ENCODE measurements around the gene SETD2. TPM values are rescaled to one million over a fixed set of nuclear protein-coding genes. Genes with fewer than 3 reads are reported as not detected.

The SETD2 gene
- total and polyA plus RNA-seq, 2 experiments from 2014 or later: 11.9 to 37.8 TPM

DNA sequence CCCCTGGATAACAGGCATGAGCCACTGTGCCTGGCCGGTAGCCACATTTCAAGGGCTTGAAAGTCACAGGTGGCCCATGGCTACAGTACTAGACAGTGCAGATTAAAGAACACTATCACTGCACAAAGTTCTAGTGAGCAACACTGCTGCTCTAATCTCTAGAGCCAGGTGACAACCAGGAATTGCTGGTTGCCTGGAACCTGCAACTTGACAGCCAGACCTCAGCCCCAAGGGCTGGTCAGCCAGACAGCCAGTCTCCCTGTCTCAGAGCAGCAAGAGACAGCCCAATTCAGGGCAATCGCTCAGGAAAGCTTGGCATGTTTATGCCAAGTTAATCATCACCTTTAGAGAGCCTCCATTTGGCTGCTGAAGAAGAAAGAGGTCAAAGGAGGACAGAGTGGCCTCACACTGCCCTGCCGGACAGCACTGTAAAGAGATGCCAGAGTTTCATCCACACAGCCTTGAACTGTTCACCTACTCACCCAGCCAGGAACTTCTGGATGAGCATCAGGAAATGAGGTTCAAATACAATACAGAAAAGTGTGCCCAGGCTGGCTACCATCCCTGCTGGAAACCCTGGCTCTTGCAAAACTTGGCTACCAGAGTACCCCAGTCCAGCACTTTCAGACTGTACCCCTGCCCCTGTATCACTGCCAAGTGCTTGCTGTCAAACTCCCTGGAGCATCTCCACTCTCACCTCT, 193.4 kb downstream of the SETD2 start:
- H3K36me3 ChIP-seq (replicated peaks; ENCODE audit: insufficient read depth, low read depth): no peaks in the 10 kb centered on the region
- H3K4me2 ChIP-seq: peak overlapping the region; percentile 43
- no peaks in the 10 kb centered on the region for H3K27me3 ChIP-seq
- no peak overlapping the region for H2AFZ ChIP-seq
- H3K27ac ChIP-seq: peak overlapping the region; percentile 11
- peak; percentile 46 for DNase-seq (ENCODE audit: low spot score)
- H3K4me3 ChIP-seq: no peak overlapping the region
- H3K9me3 ChIP-seq (ENCODE audit: low read depth): no peaks in the 10 kb centered on the region
- H3K79me2 ChIP-seq: peaks cover 98% of the 10 kb centered on the region
- no peak for TF ChIP-seq EZH2 (IDR thresholded peaks at IDR 0.05; ENCODE audit: borderline replicate concordance)
- no peak for TF ChIP-seq CTCF (IDR thresholded peaks at IDR 0.05; ENCODE audit: poor library complexity)
- TF ChIP-seq EZH2phosphoT487 (IDR thresholded peaks at IDR 0.05; ENCODE audit: low read depth, severe bottlenecking, unreplicated experiment): no peak
- peaks cover 61% of the 10 kb centered on the region for H3K4me1 ChIP-seq (ENCODE audit: insufficient read depth)
- WGBS (ENCODE audit: low lambda C conversion rate, missing lambda C conversion rate): 48% methylated on average over 3 of the region's 3 CpGs
- peaks cover 74% of the 10 kb centered on the region for H4K20me1 ChIP-seq (ENCODE audit: insufficient read depth, poor library complexity, severe bottlenecking)
- H3K9me2 ChIP-seq (replicated peaks; ENCODE audit: insufficient read depth): no peaks in the 10 kb centered on the region

GRCh38 chr3:46968783-46969428, 195.0 kb downstream of the SETD2 start:
- H3K79me2 ChIP-seq: peaks cover 93% of the 10 kb centered on the region
- no peak overlapping the region for H2AFZ ChIP-seq
- H3K4me3 ChIP-seq: no peak overlapping the region
- TF ChIP-seq EZH2 (IDR thresholded peaks at IDR 0.05; ENCODE audit: borderline replicate concordance) (no peak), CTCF (IDR thresholded peaks at IDR 0.05; ENCODE audit: poor library complexity) (no peak), EZH2phosphoT487 (IDR thresholded peaks at IDR 0.05; ENCODE audit: low read depth, severe bottlenecking, unreplicated experiment) (no peak)
- H3K36me3 ChIP-seq (replicated peaks; ENCODE audit: insufficient read depth, low read depth): no peaks in the 10 kb centered on the region
- no peak overlapping the region for H3K4me2 ChIP-seq
- no peaks in the 10 kb centered on the region for H3K9me2 ChIP-seq (replicated peaks; ENCODE audit: insufficient read depth)
- no peaks in the 10 kb centered on the region for H3K27me3 ChIP-seq
- H4K20me1 ChIP-seq (ENCODE audit: insufficient read depth, poor library complexity, severe bottlenecking): peaks cover 67% of the 10 kb centered on the region
- H3K4me1 ChIP-seq (ENCODE audit: insufficient read depth): peaks cover 57% of the 10 kb centered on the region
- 81% methylated on average over 9 of the region's 9 CpGs for WGBS (ENCODE audit: low lambda C conversion rate, missing lambda C conversion rate)
- H3K9me3 ChIP-seq (ENCODE audit: low read depth): no peaks in the 10 kb centered on the region
- no peak overlapping the region for H3K27ac ChIP-seq
- no peak for DNase-seq (ENCODE audit: low spot score)

DNA sequence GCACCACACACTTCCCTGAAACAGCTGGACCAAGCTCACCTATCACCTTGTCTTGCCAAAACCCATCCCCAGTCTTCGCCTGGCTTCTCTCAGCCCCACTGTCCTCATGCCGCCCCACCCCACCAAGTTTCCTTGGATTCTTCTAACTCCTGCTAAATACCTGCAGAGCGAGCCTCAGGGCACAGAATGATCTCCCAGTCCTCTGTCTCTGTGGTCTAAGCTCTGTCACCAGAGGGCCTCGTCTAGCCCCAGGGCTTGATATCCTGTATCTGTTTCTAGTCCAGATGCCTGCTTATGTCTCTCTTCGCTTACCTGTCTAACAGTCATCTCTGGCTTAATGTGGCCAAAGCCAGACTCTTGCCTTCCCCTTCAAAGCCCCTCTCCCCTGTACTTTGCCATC, 197.1 kb downstream of the SETD2 start:
- TF ChIP-seq EZH2phosphoT487 (IDR thresholded peaks at IDR 0.05; ENCODE audit: low read depth, severe bottlenecking, unreplicated experiment) (no peak), CTCF (IDR thresholded peaks at IDR 0.05; ENCODE audit: poor library complexity) (no peak), EZH2 (IDR thresholded peaks at IDR 0.05; ENCODE audit: borderline replicate concordance) (no peak)
- H3K27me3 ChIP-seq: no peaks in the 10 kb centered on the region
- H3K79me2 ChIP-seq: peaks cover 89% of the 10 kb centered on the region
- H3K4me2 ChIP-seq: peak overlapping the region; percentile 67
- 71% methylated on average over 5 of the region's 5 CpGs for WGBS (ENCODE audit: low lambda C conversion rate, missing lambda C conversion rate)
- no peak overlapping the region for H3K4me3 ChIP-seq
- H4K20me1 ChIP-seq (ENCODE audit: insufficient read depth, poor library complexity, severe bottlenecking): peaks cover 64% of the 10 kb centered on the region
- no peaks in the 10 kb centered on the region for H3K36me3 ChIP-seq (replicated peaks; ENCODE audit: insufficient read depth, low read depth)
- H3K27ac ChIP-seq: peak overlapping the region; percentile 78
- no peaks in the 10 kb centered on the region for H3K9me2 ChIP-seq (replicated peaks; ENCODE audit: insufficient read depth)
- H3K4me1 ChIP-seq (ENCODE audit: insufficient read depth): peaks cover 54% of the 10 kb centered on the region
- no peak overlapping the region for H2AFZ ChIP-seq
- no peak for DNase-seq (ENCODE audit: low spot score)
- no peaks in the 10 kb centered on the region for H3K9me3 ChIP-seq (ENCODE audit: low read depth)

Small RNA genes within 50 kb of the gene (small RNA-seq; reads per million reads assigned to genes)
- gene MRPL57P3: not detected

Other genes with a start within 250 kb of the SETD2 start
- gene CCDC12, start 187.4 kb downstream of the SETD2 start, total RNA-seq: 41.1 and 47.5 TPM in 2 replicates
- gene CCDC12, start 187.4 kb downstream of the SETD2 start, polyA plus RNA-seq: 78.4 and 107 TPM in 2 replicates
- 23.6 and 38.6 TPM in 2 replicates for gene NBEAL2, start 184.4 kb downstream of the SETD2 start, total RNA-seq
- 42.2 and 58.5 TPM in 2 replicates for gene NBEAL2, start 184.4 kb downstream of the SETD2 start, polyA plus RNA-seq
- gene KIF9, start 118.7 kb upstream of the SETD2 start, total RNA-seq: 4.2 and 10.4 TPM in 2 replicates
- gene KIF9, start 118.7 kb upstream of the SETD2 start, polyA plus RNA-seq: 5.3 and 9.8 TPM in 2 replicates
- 10.8 and 11.6 TPM in 2 replicates for gene KLHL18, start 118.8 kb upstream of the SETD2 start, total RNA-seq
- 13.6 and 15.1 TPM in 2 replicates for gene KLHL18, start 118.8 kb upstream of the SETD2 start, polyA plus RNA-seq
- gene PTPN23, start 216.9 kb upstream of the SETD2 start, total RNA-seq: 7.4 and 11.9 TPM in 2 replicates
- gene PTPN23, start 216.9 kb upstream of the SETD2 start, polyA plus RNA-seq: 20.5 and 22.8 TPM in 2 replicates